Measurements from ENCODE around the gene SCYL2. TPM values are rescaled to one million over a fixed set of nuclear protein-coding genes. Genes with fewer than 3 reads are reported as not detected.
"Not testable (repeated sequence)": the region's sequence is repeated elsewhere in the genome, so short reads cannot be mapped to it uniquely, and the experiment has no call there.

The SCYL2 gene
- total and polyA plus RNA-seq, 9 donors = 11.0 to 47.6 (median 37.1) TPM

DNA sequence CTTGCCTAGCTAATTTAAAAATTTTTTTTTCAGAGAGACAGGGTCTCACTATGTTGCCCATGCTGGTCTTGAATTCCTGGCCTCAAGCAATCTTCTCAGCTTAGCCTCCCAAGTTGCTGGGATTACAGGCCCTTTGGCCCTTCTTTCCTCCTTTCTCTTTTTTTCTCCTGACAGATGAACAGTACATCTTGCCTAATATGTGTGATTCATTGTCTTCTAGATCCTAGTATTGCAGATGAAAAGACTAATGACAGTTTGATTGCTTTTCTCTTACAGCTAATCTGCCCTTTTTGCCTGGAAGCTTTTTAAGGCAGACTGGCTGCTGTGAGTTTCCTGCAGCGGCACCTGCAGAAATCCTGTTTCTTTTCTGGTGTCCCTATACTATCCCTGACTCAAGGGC is 12.1 kb upstream of the SCYL2 start:
- Histone ChIP-seq H3K27me3 (no peaks in the 10 kb centered on the region), H3K36me3 (no peaks in the 10 kb centered on the region), H3K4me3 (no peak overlapping the region), H3K27ac (no peak overlapping the region), H3K9me3 (no peaks in the 10 kb centered on the region), H3K4me1 (ENCODE audit: insufficient read depth) (no peaks in the 10 kb centered on the region)
- intact Hi-C loops (cut with DNase I) = no loop called here
- no peak for DNase-seq
- no peak for TF ChIP-seq EP300 (IDR thresholded peaks at IDR 0.05)
- TF ChIP-seq POLR2A (IDR thresholded peaks at IDR 0.05) = no peak
- TF ChIP-seq, protein P1, sequence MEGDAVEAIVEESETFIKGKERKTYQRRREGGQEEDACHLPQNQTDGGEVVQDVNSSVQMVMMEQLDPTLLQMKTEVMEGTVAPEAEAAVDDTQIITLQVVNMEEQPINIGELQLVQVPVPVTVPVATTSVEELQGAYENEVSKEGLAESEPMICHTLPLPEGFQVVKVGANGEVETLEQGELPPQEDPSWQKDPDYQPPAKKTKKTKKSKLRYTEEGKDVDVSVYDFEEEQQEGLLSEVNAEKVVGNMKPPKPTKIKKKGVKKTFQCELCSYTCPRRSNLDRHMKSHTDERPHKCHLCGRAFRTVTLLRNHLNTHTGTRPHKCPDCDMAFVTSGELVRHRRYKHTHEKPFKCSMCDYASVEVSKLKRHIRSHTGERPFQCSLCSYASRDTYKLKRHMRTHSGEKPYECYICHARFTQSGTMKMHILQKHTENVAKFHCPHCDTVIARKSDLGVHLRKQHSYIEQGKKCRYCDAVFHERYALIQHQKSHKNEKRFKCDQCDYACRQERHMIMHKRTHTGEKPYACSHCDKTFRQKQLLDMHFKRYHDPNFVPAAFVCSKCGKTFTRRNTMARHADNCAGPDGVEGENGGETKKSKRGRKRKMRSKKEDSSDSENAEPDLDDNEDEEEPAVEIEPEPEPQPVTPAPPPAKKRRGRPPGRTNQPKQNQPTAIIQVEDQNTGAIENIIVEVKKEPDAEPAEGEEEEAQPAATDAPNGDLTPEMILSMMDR (IDR thresholded peaks at IDR 0.05) = no peak
- 94 to 96% (median 95%) methylated on average over 1 of the region's 1 CpG for WGBS, 3 donors

DNA sequence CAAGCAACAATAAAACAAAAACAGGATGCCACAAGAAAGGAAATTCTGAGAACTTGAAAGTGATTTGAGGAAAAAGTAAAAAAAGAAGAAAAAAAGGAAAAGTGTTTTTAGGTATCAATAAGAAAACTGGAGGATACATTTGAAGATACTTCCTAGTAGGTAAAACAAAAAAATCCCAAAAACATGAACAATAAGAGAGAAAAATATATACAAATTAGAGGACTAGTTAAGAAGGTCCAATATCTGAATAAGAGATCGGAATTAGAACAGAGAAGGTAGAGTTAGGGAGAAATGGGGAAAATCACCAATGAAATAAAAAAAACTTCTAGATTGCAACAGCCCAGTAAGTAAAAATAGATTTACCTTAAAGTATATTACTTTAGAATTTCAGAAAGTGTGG is 8.8 kb upstream of the SCYL2 start:
- Histone ChIP-seq H3K4me1 (ENCODE audit: insufficient read depth) (no peaks in the 10 kb centered on the region), H3K9me3 (no peaks in the 10 kb centered on the region), H3K27me3 (no peaks in the 10 kb centered on the region), H3K4me3 (no peak overlapping the region), H3K36me3 (no peaks in the 10 kb centered on the region), H3K27ac (no peak overlapping the region)
- WGBS, 3 donors = 92 to 98% (median 92%) methylated on average over 1 of the region's 1 CpG
- no peak for DNase-seq
- intact Hi-C loops (cut with DNase I) = no loop called here
- TF ChIP-seq, protein P1 (IDR thresholded peaks at IDR 0.05) = no peak
- TF ChIP-seq POLR2A (IDR thresholded peaks at IDR 0.05) (no peak), EP300 (IDR thresholded peaks at IDR 0.05) (no peak)

DNA sequence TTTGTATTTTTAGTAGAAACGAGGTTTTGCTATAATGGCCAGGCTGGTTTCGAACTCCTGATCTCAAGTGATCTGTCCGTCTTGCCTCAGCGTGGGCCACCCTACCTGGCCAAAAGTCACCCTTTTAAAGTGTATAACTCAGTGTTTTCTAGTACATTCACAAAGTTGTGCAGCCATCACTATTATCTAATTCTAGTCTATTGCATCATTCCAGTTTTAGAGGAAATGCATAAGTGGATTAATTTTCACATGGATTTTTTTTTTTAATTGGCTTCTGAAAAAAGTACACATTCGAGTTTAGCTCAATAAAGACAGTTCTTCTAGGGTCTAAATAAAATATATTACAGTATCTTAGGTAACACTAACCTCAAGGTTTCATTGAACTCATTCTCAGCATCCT is 3.8 kb upstream of the SCYL2 start:
- H3K27ac ChIP-seq = no peak overlapping the region
- H3K27me3 ChIP-seq = no peaks in the 10 kb centered on the region
- H3K9me3 ChIP-seq = no peaks in the 10 kb centered on the region
- WGBS, 3 donors = 80 to 86% (median 85%) methylated on average over 5 of the region's 5 CpGs
- DNase-seq = no peak
- no peak for TF ChIP-seq POLR2A (IDR thresholded peaks at IDR 0.05)
- TF ChIP-seq, protein P1 (IDR thresholded peaks at IDR 0.05) = no peak
- no peak for TF ChIP-seq EP300 (IDR thresholded peaks at IDR 0.05)
- H3K4me1 ChIP-seq (ENCODE audit: insufficient read depth) = no peaks in the 10 kb centered on the region
- H3K4me3 ChIP-seq = no peak overlapping the region
- intact Hi-C loops (cut with DNase I) = no loop called here
- no peaks in the 10 kb centered on the region for H3K36me3 ChIP-seq

DNA sequence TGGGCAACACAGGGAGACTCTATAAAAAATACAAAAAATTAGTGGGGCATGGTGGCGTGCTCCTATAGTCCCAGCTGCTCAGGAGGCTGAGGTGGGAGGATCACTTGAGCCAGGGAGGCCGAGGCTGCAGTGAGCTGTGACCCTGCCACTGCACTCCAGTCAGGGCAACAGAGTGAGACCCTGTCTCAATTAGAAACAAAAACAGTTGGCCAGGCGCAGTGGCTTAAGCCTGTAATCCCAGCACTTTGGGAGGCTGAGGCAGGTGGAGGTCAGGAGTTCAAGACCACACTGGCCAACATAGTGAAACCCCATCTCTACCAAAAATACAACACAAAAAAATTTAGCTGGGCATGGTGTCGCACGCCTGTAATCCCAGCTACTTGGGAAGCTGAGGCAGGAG is 1.9 kb upstream of the SCYL2 start:
- H3K4me1 ChIP-seq (ENCODE audit: insufficient read depth); H3K36me3 ChIP-seq; H3K27me3 ChIP-seq; H3K9me3 ChIP-seq; H3K27ac ChIP-seq; H3K4me3 ChIP-seq; intact Hi-C loops (cut with DNase I); DNase-seq: not testable (repeated sequence)
- WGBS, 3 donors = 93 to 98% (median 94%) methylated on average over 5 of the region's 5 CpGs

DNA sequence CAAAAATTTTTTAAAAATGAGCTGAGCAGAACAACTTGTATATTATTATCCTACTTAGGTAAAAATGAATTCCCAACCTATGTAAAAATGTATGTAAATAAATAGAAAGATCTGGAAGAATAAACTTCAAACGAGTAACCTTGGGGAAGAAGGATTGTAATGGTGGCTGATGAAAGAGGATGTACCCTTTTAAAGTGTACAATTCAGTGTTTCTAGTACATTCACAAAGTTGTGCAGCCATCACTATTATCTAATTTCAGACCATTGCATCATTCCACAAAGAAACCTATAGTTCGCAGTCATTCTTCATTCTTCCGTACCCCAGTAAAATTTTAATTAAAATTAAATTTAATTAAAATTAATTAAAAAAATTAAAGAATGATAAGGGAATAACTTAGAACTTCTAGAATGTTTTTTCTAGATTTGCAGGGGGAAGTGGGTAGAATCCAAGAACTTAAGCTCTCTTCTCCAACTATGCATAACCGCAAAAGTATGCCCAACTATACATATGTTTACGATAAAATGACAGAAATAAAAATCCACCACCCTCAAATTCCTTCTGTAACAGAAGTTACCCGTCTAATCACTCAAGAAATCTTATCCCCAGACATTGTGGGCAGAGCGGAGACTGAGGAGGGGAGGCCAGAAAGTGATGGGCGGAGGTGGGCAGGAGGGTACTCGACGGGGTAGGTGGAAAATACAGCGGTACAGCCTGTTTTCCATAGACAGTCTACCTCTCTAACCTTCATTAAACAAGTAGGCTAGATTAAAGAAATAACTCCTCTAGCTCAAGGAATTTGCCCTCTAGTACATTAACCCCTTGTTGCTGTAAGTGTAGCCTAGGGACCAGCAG is 1.0 kb upstream of the SCYL2 start:
- H3K9me3 ChIP-seq = no peaks in the 10 kb centered on the region
- peak overlapping the region in 1 of 2 donors; percentile 93 for H3K27ac ChIP-seq
- no peaks in the 10 kb centered on the region for H3K36me3 ChIP-seq
- TF ChIP-seq, protein P1 (IDR thresholded peaks at IDR 0.05) = no peak
- no peak for TF ChIP-seq EP300 (IDR thresholded peaks at IDR 0.05)
- TF ChIP-seq POLR2A (IDR thresholded peaks at IDR 0.05) = no peak
- DNase-seq = peak in 1 of 5 donors; percentile 23
- no peaks in the 10 kb centered on the region for H3K27me3 ChIP-seq
- intact Hi-C loops (cut with DNase I) = no loop called here
- peak overlapping the region; percentile 80 for H3K4me3 ChIP-seq
- 52 to 63% (median 59%) methylated on average over 11 of the region's 11 CpGs for WGBS, 3 donors
- peaks cover 3% of the 10 kb centered on the region for H3K4me1 ChIP-seq (ENCODE audit: insufficient read depth)

All from ovary (tissue), 9 donors.